GM06990 (cell line): ENCODE data around the gene FMO4.
"Not testable (repeated sequence)": the region's sequence is repeated elsewhere in the genome, so short reads cannot be mapped to it uniquely, and the experiment has no call there.

ENCODE experiments used
- DNase-seq: peaks from one replicate; pipeline ENCODE4 v3.0.0-alpha.2; 2011; ENCODE audit not compliant: insufficient read length; ENCODE audit errors: extremely low read depth
- H3K27me3 ChIP-seq: replicated peaks from 2 replicates; pipeline ENCODE4 v1.6.0; 2011; ENCODE audit warnings: low read length; ENCODE audit not compliant: control insufficient read depth, insufficient read depth
- H3K36me3 ChIP-seq: 2 replicates; pipeline ENCODE4 v1.5.1; 2011; ENCODE audit warnings: low read length; ENCODE audit not compliant: control insufficient read depth, insufficient read depth
- H3K4me3 ChIP-seq: replicated peaks from 2 replicates; pipeline ENCODE4 v1.5.1; 2011; ENCODE audit warnings: low read depth, mild to moderate bottlenecking, control low read depth, low read length
- CTCF ChIP-seq: IDR thresholded peaks from 2 replicates; pipeline ENCODE4 v1.5.1; 2011; ENCODE audit warnings: low read length, control low read depth, mild to moderate bottlenecking, inconsistent platforms; ENCODE audit not compliant: insufficient read depth, poor library complexity, severe bottlenecking

Gene FMO4

GRCh38 chr1:171346881-171347280 lies 32.9 kb downstream of the FMO4 start:
- no peaks in the 10 kb centered on the region for H3K36me3 ChIP-seq
- TF ChIP-seq CTCF, result no peak
- H3K4me3 ChIP-seq, result no peak overlapping the region
- no peaks in the 10 kb centered on the region for H3K27me3 ChIP-seq
- no peak for DNase-seq

GRCh38 chr1:171350594-171350993 lies 36.6 kb downstream of the FMO4 start:
- no peak for TF ChIP-seq CTCF
- no peak for DNase-seq
- no peaks in the 10 kb centered on the region for H3K36me3 ChIP-seq
- H3K27me3 ChIP-seq, result no peaks in the 10 kb centered on the region
- no peak overlapping the region for H3K4me3 ChIP-seq

GRCh38 chr1:171351961-171352360 lies 38.0 kb downstream of the FMO4 start:
- no peaks in the 10 kb centered on the region for H3K36me3 ChIP-seq
- H3K4me3 ChIP-seq, result no peak overlapping the region
- no peaks in the 10 kb centered on the region for H3K27me3 ChIP-seq
- DNase-seq, result no peak
- no peak for TF ChIP-seq CTCF

GRCh38 chr1:171352554-171352953 lies 38.6 kb downstream of the FMO4 start:
- Histone ChIP-seq H3K36me3 (no peaks in the 10 kb centered on the region), H3K27me3 (no peaks in the 10 kb centered on the region), H3K4me3 (no peak overlapping the region)
- TF ChIP-seq CTCF, result no peak
- DNase-seq, result no peak

- TF ChIP-seq CTCF, result no peak
- no peak overlapping the region for H3K4me3 ChIP-seq
- no peaks in the 10 kb centered on the region for H3K36me3 ChIP-seq
- no peaks in the 10 kb centered on the region for H3K27me3 ChIP-seq
- no peak for DNase-seq
Observed at GRCh38 chr1:171355727-171356126, 41.7 kb downstream of the FMO4 start.

- Histone ChIP-seq H3K4me3 (no peak overlapping the region), H3K36me3 (no peaks in the 10 kb centered on the region), H3K27me3 (no peaks in the 10 kb centered on the region)
- no peak for TF ChIP-seq CTCF
- DNase-seq, result no peak
Observed at GRCh38 chr1:171357179-171357578, 43.2 kb downstream of the FMO4 start.

GRCh38 chr1:171359355-171359648 lies 45.3 kb downstream of the FMO4 start:
- not testable (repeated sequence) for H3K27me3 ChIP-seq, H3K36me3 ChIP-seq, H3K4me3 ChIP-seq, DNase-seq

GRCh38 chr1:171359731-171360527 lies 45.9 kb downstream of the FMO4 start:
- not testable (repeated sequence) for H3K4me3 ChIP-seq, H3K27me3 ChIP-seq, DNase-seq, H3K36me3 ChIP-seq
